ENCODE data around the gene ST3GAL4.

ST3GAL4 gene

GRCh38 chr11:126328938-126329643 lies 26.4 kb upstream of the ST3GAL4 start:
- ChIA-PET CTCF (interaction anchor here (0.8 kb wide), 1 partner anchor 11 kb away, joined by 3 read pairs; no protein-coding TSS in a partner anchor), POLR2A (ENCODE audit: low non-redundant PET) (interaction anchor here (0.5 kb wide), 1 partner anchor 25 kb away, joined by 3 read pairs; no protein-coding TSS in a partner anchor)
- no peak for TF ChIP-seq CTCF (conservative IDR thresholded peaks at IDR 0.05; ENCODE audit: low read depth)
- DNase-seq (ENCODE audit: low spot score): no peak
- peak overlapping the region; percentile 23; the same call in 1 of the 2 replicates for H3K27ac ChIP-seq

DNA sequence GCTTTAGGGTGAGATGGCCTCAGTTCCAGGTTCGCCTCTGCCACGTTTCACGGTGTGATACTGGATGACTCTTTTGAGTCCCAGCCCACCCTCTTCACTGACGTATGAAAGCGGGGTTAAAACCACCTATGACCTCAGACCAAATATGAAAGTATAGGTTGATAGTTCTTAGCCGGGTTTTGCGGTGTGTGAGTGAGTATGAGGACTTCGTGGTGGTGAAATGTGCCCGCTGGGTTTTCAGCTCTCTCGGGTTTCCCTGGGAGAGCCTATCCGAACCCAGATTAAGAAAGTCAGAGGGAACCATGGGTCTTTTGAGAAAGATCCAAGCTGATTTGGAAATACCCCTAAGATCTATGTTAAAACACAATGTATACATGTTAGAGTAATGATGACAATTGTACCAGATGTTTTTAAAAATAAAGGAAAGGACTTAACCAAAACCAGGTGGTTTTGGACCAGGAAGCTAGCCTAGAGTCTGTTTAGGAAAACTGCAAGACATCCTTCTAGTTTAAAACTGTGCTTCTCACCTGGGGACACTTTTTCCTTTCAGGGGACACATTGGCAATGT lies 25.8 kb upstream of the ST3GAL4 start:
- POLR2A ChIA-PET (ENCODE audit: low non-redundant PET): no interaction called here
- DNase-seq (ENCODE audit: low spot score): no peak
- CTCF ChIA-PET: no interaction called here
- H3K27ac ChIP-seq: 0 out of 2 replicates have a peak overlapping the region, but pooled peaks have one; percentile 3
- no peak for TF ChIP-seq CTCF (conservative IDR thresholded peaks at IDR 0.05; ENCODE audit: low read depth)

GRCh38 chr11:126331286-126331685 lies 24.2 kb upstream of the ST3GAL4 start:
- POLR2A ChIA-PET (ENCODE audit: low non-redundant PET): interaction anchor here (0.5 kb wide), 1 partner anchor 15 kb away, joined by 7 read pairs; no protein-coding TSS in a partner anchor

GRCh38 chr11:126332221-126332711 lies 23.2 kb upstream of the ST3GAL4 start:
- DNase-seq (ENCODE audit: low spot score): peak; percentile 86
- ChIA-PET CTCF (interaction anchor here (1.5 kb wide), 1 partner anchor 148 kb away, joined by 4 read pairs; no protein-coding TSS in a partner anchor), POLR2A (ENCODE audit: low non-redundant PET) (no interaction called here)
- H3K27ac ChIP-seq: peak overlapping the region; percentile 81
- TF ChIP-seq CTCF (conservative IDR thresholded peaks at IDR 0.05; ENCODE audit: low read depth): no peak

More at GRCh38 chr11:126331286-126331685, 24.2 kb upstream of the ST3GAL4 start:
- no peak for DNase-seq (ENCODE audit: low spot score)
- H3K27ac ChIP-seq: peak overlapping the region; percentile 81
- CTCF ChIA-PET: no interaction called here
- TF ChIP-seq CTCF (conservative IDR thresholded peaks at IDR 0.05; ENCODE audit: low read depth): no peak

GRCh38 chr11:126333142-126333541 lies 22.3 kb upstream of the ST3GAL4 start:
- ChIA-PET CTCF (interaction anchor here (1.5 kb wide), 1 partner anchor 148 kb away, joined by 4 read pairs; no protein-coding TSS in a partner anchor), POLR2A (ENCODE audit: low non-redundant PET) (no interaction called here)
- no peak for TF ChIP-seq CTCF (conservative IDR thresholded peaks at IDR 0.05; ENCODE audit: low read depth)
- DNase-seq (ENCODE audit: low spot score): no peak
- peak overlapping the region; percentile 81 for H3K27ac ChIP-seq

GRCh38 chr11:126334659-126335462 lies 20.6 kb upstream of the ST3GAL4 start:
- CTCF ChIA-PET: interaction anchor here (0.6 kb wide), 1 partner anchor 82 kb away, joined by 3 read pairs; no protein-coding TSS in a partner anchor
- DNase-seq (ENCODE audit: low spot score): no peak
- no peak for TF ChIP-seq CTCF (conservative IDR thresholded peaks at IDR 0.05; ENCODE audit: low read depth)
- POLR2A ChIA-PET (ENCODE audit: low non-redundant PET): no interaction called here
- peak overlapping the region; percentile 13; the same call in 1 of the 2 replicates for H3K27ac ChIP-seq

Measured in RWPE1 (cell line).